Frontal cortex (tissue), 4 donors: Measurements from ENCODE around the gene DAB2IP. TPM values are rescaled to one million over a fixed set of nuclear protein-coding genes. Genes with fewer than 3 reads are reported as not detected.
A peak's percentile ranks its signal among the peaks of the same experiment; 100 is the strongest.

Experiments
- DNase-seq, 2 donors: peaks; one replicate each; pipeline ENCODE4 v3.0.0; 2012; ENCODE audit warnings: low spot score in 2 of 2
- FAIRE-seq: peaks from 2 replicates; lab custom pipeline; 2012; peaks lifted over from hg19 to GRCh38; lab: Jason Lieb, UNC
- total RNA-seq: library from RNA; depleted of rRNA; stranded (reverse); fragments of >200 nt; gene quantifications from one replicate; pipeline ENCODE4 v1.2.3, GENCODE V29; 2014
- donor health status: control.
- donor health status: control.
- donor health status: control.

Gene DAB2IP
- total RNA-seq, 1 donor from 2014 or later: 12.6 TPM

DNA sequence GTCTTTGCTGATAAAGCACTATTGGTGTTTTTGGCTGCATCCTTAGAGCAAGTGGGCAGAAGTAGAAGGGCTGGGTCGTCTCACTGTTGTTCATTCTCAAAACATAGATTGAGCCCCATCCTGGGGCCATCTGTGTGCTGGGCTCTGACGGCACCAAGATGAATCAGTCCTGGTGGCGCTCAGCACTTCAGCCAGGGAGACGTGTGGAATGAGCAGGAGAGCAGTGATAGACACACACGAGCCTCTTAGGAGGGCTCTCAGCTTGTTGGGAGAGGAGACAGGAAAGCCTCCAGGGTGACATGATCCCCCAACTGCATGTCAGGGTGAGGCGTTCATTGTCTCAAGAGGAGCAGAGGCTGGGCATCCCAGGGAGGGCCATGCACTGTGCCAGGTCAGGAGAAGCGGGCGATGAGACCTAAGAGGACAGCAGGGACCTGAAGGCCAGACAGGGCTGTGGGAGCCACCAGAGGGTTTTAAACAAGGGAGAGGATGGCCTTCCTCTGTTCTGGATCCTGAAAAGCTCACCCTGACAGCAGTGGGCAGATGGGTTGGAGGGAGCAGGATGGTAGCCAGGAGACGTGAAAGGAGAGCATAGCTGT, 115.8 kb downstream of the DAB2IP start:
- FAIRE-seq (no peak), DNase-seq (no peak)

DNA sequence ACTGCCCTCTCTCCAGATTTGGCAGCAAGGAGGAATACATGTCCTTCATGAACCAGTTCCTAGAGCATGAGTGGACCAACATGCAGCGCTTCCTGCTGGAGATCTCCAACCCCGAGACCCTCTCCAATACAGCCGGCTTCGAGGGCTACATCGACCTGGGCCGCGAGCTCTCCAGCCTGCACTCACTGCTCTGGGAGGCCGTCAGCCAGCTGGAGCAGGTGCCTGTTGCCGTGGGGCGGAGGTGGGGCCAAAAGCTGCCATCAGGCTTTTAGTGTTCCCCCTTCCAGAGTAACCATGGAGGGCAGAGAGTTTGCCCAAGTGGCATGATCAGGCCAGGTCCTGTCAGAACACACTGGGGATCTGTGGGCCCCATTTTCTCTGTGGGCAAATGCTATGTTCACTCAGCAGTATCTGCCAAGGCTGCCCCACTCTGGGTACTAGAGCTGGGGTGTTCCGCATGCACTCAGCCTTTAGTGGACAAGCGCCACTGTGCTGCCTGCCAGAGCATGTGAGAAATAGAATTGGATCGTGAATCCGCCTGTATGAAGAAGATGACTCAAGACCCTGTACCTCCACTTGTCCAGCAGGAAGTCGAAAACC, 117.1 kb downstream of the DAB2IP start:
- FAIRE-seq (no peak), DNase-seq (no peak)

- DNase-seq (no peak), FAIRE-seq (no peak)
Measured at GRCh38 chr9:121769939-121770338, 118.5 kb downstream of the DAB2IP start.

- FAIRE-seq (no peak), DNase-seq (no peak)
Measured at GRCh38 chr9:121770415-121771273, 119.2 kb downstream of the DAB2IP start.

GRCh38 chr9:121771418-121771817, 120.0 kb downstream of the DAB2IP start:
- no peak for DNase-seq
- FAIRE-seq: no peak

DNA sequence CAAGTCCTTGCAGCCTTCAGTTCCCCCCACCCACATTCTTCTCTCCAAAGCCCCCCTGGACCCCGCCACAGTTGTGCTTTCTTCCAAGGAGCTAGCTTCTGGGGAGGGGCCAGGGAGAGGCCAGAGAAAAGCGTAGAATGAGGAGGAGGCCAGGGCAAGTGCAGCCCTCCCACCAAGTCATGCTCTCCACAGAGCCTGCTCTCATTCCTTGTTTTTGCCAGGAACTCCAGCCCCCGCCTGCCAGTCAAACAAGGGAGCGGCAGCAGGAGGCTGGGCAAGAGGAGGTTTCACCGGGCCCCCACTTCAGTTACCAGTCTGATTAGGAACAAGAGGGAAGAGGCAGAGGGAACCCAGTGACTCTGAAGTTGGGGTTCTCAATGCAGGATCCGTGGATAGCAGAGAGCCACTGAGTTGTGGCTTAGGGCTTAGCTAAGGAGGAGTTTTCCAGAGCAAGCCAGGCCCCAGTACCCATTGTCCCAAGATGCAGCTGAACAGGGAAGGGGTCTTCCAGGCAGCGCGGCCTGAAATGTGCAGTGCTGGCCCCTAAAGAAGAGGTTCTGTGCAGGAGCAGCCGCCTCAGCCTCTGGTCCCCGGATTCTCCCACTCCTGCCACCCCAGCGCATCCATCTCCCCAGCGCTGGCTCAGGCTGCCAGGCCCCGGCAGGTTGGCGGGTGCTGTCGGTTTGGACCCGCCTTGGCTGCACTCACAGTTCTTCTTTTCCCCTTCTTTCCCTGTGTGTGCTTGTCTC, 120.6 kb downstream of the DAB2IP start:
- no peak for FAIRE-seq
- no peak for DNase-seq

DNA sequence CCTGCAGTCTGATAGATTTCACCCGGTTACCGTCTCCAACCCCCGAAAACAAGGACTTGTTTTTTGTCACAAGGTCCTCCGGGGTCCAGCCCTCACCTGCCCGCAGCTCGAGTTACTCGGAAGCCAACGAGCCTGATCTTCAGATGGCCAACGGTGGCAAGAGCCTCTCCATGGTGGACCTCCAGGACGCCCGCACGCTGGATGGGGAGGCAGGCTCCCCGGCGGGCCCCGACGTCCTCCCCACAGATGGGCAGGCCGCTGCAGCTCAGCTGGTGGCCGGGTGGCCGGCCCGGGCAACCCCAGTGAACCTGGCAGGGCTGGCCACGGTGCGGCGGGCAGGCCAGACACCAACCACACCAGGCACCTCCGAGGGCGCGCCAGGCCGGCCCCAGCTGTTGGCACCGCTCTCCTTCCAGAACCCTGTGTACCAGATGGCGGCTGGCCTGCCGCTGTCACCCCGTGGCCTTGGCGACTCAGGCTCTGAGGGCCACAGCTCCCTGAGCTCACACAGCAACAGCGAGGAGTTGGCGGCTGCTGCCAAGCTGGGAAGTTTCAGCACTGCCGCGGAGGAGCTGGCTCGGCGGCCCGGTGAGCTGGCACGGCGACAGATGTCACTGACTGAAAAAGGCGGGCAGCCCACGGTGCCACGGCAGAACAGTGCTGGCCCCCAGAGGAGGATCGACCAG, 121.3 kb downstream of the DAB2IP start:
- FAIRE-seq (no peak), DNase-seq (peak; percentile 59 to 64)

DNA sequence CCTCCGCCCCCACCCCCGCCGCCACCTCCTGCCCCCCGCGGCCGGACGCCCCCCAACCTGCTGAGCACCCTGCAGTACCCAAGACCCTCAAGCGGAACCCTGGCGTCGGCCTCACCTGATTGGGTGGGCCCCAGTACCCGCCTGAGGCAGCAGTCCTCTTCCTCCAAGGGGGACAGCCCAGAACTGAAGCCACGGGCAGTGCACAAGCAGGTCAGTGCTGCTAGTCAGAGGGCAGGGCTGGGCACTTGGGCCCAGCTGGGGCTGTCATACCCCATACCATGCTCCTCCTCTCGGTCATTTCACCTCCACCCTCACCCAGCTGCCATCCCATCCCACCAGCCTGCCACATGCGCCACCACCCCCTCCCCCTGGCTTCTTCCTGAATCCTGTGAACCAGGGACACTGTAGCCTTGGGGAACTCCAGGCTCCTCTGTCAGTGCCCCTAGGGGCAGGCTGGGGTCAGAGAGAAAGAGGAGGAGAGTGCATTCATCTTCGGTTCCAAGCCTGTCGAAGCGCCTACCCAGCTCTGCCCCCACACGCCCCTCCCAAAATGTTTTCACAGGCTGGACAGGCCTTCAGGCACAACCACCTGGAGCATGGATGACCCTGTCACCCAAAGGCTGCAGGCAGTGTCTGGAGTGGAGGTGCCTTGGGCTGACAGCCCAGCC, 122.0 kb downstream of the DAB2IP start:
- no peak for DNase-seq
- FAIRE-seq: no peak

DNA sequence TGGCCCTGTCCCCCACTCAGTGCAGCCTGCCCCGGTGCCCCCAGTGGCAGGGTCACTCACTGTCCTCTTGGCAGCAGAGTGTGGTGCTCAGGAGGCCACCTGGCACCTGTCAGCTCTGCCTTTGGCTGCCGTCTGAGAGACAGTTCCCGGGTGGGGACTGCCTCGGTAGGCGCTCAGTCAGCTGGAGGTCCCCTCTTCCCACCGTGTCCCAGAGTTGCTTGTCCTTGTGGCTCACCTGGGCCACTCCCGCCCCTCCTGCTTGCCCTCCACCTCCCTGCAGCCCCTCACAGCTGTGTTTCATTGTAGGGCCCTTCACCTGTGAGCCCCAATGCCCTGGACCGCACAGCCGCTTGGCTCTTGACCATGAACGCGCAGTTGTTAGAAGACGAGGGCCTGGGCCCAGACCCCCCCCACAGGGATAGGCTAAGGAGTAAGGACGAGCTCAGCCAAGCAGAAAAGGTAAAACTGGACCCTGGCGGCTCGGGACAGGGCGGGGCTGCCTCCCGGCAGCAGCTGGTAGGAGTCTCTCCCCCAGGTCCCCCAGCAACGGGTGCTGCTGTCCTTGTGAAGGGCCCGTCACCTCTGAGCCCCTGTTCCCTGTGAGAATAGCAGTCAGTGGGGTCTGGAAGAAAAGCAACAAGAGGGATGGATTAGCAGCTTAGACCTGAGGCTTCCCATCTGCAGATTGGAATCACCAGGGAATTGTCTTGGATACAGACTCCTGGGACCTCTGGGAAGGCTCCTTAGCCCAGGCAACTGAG, 122.7 kb downstream of the DAB2IP start:
- FAIRE-seq (no peak), DNase-seq (no peak)

DNA sequence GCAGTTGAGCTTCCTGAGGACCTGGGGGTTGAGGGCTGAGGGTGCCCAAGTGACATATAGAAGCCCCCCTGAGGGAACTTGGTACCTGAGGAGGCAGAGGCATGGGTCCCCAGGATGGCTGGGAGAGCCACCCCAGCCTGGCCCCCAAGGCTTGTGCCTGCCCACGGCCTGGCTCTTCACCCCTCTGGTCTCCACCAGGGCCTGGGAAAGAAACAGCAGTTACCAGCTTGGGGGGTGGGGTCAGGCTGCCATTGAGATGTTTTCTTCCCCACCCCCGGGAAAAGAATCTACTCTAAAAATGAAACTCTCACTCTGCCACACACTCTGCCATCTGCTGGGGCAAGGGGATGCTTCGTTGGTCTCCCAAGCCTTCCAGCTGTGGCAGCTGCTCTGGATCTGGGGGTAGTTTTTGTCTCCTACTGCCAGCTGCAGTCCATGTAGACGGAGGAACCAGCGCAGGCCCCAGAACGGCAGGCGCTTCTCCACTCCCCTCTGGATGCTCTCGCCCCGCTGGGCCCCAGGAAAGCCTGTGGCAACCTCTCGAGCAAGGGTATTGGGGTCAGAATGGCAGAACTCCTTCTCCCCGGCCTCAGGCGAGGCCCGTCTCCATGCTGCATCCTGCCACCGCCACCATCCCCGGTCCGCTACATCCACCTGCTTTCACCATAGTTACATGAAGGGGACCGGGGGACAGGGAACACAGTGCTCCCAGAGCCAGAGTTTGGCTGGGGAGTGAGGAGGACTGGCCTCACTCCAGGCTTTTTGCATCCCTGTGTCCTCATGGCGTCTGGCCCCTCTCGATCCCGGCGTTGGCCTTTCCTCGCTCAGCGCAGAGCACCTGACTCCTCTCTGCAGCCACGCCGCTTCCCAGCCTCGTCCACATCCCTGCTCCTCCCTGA, 123.5 kb downstream of the DAB2IP start:
- DNase-seq (no peak), FAIRE-seq (no peak)

GRCh38 chr9:121776001-121776738, 124.7 kb downstream of the DAB2IP start:
- FAIRE-seq (no peak), DNase-seq (no peak)

DNA sequence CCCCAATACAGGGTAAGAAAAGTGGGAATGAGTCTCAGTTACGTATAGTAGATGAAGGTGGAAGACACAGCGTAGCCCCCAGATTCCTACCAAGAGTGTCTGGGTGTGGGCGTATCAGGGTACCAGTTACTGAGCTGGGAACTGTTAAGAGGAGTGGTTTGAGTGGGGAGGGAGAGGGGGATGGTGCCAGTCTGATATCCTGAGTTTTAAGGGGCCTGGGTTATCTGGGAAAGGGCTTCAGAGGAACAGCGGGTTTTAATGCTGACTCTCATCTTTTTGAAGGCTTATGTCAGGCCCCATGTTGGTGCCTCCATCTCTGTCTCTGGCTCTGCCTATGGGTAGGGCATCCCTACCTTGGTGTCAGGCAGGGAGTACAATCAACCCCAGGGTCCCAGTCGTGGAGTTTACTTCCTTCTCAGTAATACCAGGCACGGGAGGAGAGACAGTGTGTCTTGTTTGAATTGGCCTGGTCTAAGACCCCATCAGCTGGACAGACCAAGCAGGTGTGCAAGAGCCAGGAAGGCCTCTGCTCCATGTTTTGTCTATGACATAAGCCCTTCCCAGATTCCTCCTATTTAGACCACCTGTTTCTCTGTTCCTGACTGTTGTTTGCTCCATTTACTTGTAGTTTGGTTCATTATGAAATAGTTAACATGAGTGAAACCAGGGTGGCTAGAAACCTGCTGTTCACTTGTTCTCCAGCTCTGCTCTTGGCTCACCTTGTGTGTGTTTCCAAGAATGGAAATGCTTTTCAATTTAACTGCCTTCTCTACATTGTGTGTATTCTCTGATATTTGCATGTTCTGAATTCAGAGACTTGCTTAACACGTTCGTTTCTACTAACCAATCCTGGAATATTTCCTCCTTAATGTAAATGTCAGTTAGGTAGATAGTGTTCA, 125.6 kb downstream of the DAB2IP start:
- FAIRE-seq: no peak
- no peak for DNase-seq

- FAIRE-seq (no peak), DNase-seq (no peak)
Measured at GRCh38 chr9:121778252-121779225, 127.1 kb downstream of the DAB2IP start.

DNA sequence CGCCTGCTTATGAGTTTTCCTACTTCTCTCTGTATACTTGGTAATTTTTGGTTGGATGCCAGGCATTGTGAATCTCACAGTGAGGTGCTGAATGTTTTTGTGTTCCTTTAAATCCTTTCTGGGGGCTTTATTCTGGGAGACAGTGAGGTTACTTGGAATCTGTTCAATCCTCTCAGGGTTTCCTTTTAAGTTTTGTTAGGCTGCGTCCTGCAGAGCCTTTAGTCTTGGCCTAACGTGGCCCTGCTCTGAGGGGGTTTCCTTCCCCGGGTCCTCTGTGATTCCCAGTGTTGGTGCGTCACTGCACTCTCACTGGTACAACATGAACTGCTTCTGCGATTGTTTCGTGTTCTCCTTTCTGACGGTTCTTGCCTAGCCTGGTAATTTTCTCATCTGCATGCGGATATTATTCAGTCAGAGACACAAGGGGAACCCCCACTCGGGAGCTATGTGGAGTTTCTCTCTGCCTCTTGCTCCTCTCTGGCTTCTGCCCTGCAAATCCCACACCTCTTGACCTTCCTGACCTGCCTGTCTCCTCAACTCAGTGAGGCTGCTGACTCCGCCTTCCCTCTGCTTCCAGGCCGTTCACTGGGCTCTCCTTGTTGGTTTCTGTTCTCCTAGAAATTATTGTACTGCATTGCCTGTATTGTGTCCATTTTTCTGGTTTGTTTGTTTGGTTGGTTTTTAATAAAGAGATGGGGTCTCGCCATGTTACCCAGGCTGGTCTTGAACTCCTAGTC, 128.1 kb downstream of the DAB2IP start:
- DNase-seq (peak in 1 of 2 donors; percentile 61), FAIRE-seq (no peak)
